Neural progenitor cell (in vitro differentiated cells): Measurements from ENCODE around the gene MID1IP1. TPM values are rescaled to one million over a fixed set of nuclear protein-coding genes. Genes with fewer than 3 reads are reported as not detected.

ENCODE experiments used
- DNase-seq: peaks from one replicate; pipeline ENCODE4 v3.0.0-alpha.2; 2016; ENCODE audit warnings: low spot score
- H2AFZ ChIP-seq: fragments of 200-600 bp; sonication (generic); replicated peaks from 2 replicates; pipeline ENCODE4 v1.6.1; 2016; ENCODE audit warnings: antibody characterized with exemption
- H3F3A ChIP-seq: fragments of 200-600 bp; sonication (generic); 2 replicates; pipeline ENCODE4 v1.6.1; 2016; ENCODE audit warnings: antibody characterized with exemption, low read depth
- H3K27ac ChIP-seq: fragments of 200-600 bp; sonication (generic); 2 replicates; pipeline ENCODE4 v1.5.1; 2016; ENCODE audit warnings: mild to moderate bottlenecking
- H3K27me3 ChIP-seq: fragments of 200-600 bp; sonication (generic); 2 replicates; pipeline ENCODE4 v1.6.1; 2016; ENCODE audit warnings: mild to moderate bottlenecking, moderate library complexity
- H3K36me3 ChIP-seq: fragments of 200-600 bp; sonication (generic); 2 replicates; pipeline ENCODE4 v1.5.1; 2016
- H3K4me1 ChIP-seq: fragments of 200-600 bp; sonication (generic); 2 replicates; pipeline ENCODE4 v1.6.1; 2016; ENCODE audit warnings: mixed run types
- H3K4me2 ChIP-seq: fragments of 200-600 bp; sonication (generic); 2 replicates; pipeline ENCODE4 v1.6.1; 2016
- H3K4me3 ChIP-seq: fragments of 200-600 bp; sonication (generic); 2 replicates; pipeline ENCODE4 v1.5.1; 2016
- H3K79me2 ChIP-seq: fragments of 200-600 bp; sonication (generic); 2 replicates; pipeline ENCODE4 v1.6.1; 2016; ENCODE audit warnings: low read depth
- H3K9ac ChIP-seq: fragments of 200-600 bp; sonication (generic); 2 replicates; pipeline ENCODE4 v1.6.1; 2016
- H3K9me3 ChIP-seq: fragments of 200-600 bp; sonication (generic); 2 replicates; pipeline ENCODE4 v1.5.1; 2016; ENCODE audit warnings: low read depth
- H4K20me1 ChIP-seq: fragments of 200-600 bp; sonication (generic); 2 replicates; pipeline ENCODE4 v1.6.1; 2016; ENCODE audit warnings: low read depth
- H3K27ac Mint-ChIP-seq: 3 replicates; pipeline ENCODE4 v1.8.0; 2021; ENCODE audit warnings: mixed read lengths
- H3K27me3 Mint-ChIP-seq: 2 replicates; pipeline ENCODE4 v1.8.0; 2022; ENCODE audit warnings: low read depth, mild to moderate bottlenecking, inconsistent platforms, moderate library complexity, mixed read lengths; ENCODE audit not compliant: insufficient read depth
- H3K36me3 Mint-ChIP-seq: 3 replicates; pipeline ENCODE4 v1.8.0; 2021; ENCODE audit warnings: mixed read lengths
- H3K4me1 Mint-ChIP-seq: 3 replicates; pipeline ENCODE4 v1.8.0; 2021; ENCODE audit warnings: mixed read lengths
- H3K4me3 Mint-ChIP-seq: 3 replicates; pipeline ENCODE4 v1.8.0; 2021; ENCODE audit warnings: mild to moderate bottlenecking, moderate library complexity, mixed read lengths
- H3K9me3 Mint-ChIP-seq: 3 replicates; pipeline ENCODE4 v1.8.0; 2020; ENCODE audit warnings: mixed read lengths
- EZH2 ChIP-seq: fragments of 200-600 bp; sonication (generic); IDR thresholded peaks from 2 replicates; pipeline ENCODE4 v1.6.1; 2017; ENCODE audit warnings: antibody characterized with exemption, mild to moderate bottlenecking, moderate library complexity
- EZH2phosphoT487 ChIP-seq: fragments of 200-600 bp; sonication (generic); IDR thresholded peaks from 2 replicates; pipeline ENCODE4 v1.6.1; 2017; ENCODE audit warnings: antibody characterized with exemption
- total RNA-seq: library from RNA; depleted of rRNA; stranded (reverse); fragments of >200 nt; gene quantifications from 2 replicates; pipeline ENCODE4 v1.2.3, GENCODE V29; 2015; ENCODE audit warnings: low replicate concordance
- TF ChIP-seq, protein P1 (sequence below): fragments of 200-600 bp; sonication (generic); IDR thresholded peaks from 2 replicates; pipeline ENCODE4 v1.5.1; 2017; ENCODE audit warnings: antibody characterized with exemption, mild to moderate bottlenecking

Gene MID1IP1
- total RNA-seq, 1 donor from 2014 or later: 25.2 TPM

DNA sequence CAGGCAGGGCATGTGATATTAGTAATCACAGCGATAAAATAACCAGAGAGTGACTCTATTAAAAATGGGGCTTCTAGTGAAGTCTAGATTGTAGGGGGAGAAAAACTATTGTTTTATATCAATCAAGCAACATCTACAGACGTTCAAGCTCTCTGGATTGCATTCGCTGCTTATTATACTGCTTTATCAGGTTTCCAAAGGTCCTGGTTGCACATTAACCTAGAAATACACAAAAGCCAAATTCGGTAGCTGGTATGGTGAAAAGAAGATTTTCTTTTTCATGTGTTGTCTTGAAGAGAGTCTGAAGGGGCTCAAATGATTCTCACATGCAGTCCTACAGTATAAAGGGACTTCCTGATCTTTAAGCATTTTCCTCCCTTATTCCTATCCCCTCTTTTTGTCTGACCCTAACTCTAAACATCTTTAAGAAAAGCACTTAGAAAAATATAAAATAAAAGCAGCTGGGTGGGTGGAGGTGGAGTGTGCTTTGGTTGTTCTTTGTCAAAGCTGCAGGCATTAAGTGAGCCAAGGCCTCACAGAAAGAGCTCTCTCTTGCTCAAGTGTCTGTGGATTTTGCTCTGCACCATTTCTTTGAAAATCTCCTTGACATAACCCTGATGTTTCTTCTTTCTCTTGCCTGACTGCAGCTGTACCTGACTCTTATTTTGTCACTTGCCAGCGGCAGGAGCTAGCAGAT lies 46.1 kb downstream of the MID1IP1 start:
- Histone ChIP-seq H3K9me3 (no peaks in the 10 kb centered on the region), H3K4me2 (no peak overlapping the region), H3K36me3 (no peaks in the 10 kb centered on the region), H3K4me3 (no peak overlapping the region), H3K27me3 (no peaks in the 10 kb centered on the region), H3K4me1 (no peaks in the 10 kb centered on the region), H3K9ac (no peak overlapping the region), H3F3A (no peaks in the 10 kb centered on the region), H2AFZ (no peak overlapping the region), H4K20me1 (no peaks in the 10 kb centered on the region), H3K27ac (no peak overlapping the region), H3K79me2 (no peaks in the 10 kb centered on the region)
- DNase-seq: no peak
- Mint-ChIP-seq H3K27me3 (no peaks in the 10 kb centered on the region), H3K4me3 (no peak overlapping the region), H3K36me3 (no peaks in the 10 kb centered on the region), H3K4me1 (peaks cover 7% of the 10 kb centered on the region), H3K27ac (no peak overlapping the region), H3K9me3 (peaks cover 2% of the 10 kb centered on the region)
- TF ChIP-seq, protein P1, sequence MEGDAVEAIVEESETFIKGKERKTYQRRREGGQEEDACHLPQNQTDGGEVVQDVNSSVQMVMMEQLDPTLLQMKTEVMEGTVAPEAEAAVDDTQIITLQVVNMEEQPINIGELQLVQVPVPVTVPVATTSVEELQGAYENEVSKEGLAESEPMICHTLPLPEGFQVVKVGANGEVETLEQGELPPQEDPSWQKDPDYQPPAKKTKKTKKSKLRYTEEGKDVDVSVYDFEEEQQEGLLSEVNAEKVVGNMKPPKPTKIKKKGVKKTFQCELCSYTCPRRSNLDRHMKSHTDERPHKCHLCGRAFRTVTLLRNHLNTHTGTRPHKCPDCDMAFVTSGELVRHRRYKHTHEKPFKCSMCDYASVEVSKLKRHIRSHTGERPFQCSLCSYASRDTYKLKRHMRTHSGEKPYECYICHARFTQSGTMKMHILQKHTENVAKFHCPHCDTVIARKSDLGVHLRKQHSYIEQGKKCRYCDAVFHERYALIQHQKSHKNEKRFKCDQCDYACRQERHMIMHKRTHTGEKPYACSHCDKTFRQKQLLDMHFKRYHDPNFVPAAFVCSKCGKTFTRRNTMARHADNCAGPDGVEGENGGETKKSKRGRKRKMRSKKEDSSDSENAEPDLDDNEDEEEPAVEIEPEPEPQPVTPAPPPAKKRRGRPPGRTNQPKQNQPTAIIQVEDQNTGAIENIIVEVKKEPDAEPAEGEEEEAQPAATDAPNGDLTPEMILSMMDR: no peak
- no peak for TF ChIP-seq EZH2

DNA sequence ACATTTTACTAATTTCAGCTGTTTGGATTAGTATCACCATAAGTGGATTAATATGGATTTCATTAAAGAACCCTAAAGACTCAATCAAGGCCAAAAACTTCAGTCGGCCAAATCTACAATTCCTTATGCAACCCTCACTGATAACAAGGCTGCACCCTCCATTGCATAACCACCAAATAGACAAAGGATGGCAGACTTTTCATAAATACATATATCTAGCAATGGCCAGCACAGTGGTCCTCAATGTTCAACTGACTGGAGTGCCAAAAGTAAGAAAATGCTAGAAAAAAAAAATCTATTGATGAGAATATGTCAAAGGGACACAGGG lies 46.6 kb downstream of the MID1IP1 start:
- Mint-ChIP-seq H3K36me3 (no peaks in the 10 kb centered on the region), H3K4me3 (no peak overlapping the region), H3K4me1 (peaks cover 7% of the 10 kb centered on the region), H3K27me3 (no peaks in the 10 kb centered on the region), H3K27ac (no peak overlapping the region), H3K9me3 (peaks cover 2% of the 10 kb centered on the region)
- no peak overlapping the region for H3K4me2 ChIP-seq
- no peaks in the 10 kb centered on the region for H4K20me1 ChIP-seq
- no peaks in the 10 kb centered on the region for H3K36me3 ChIP-seq
- no peak overlapping the region for H3K9ac ChIP-seq
- no peak overlapping the region for H3K27ac ChIP-seq
- H3F3A ChIP-seq: no peaks in the 10 kb centered on the region
- no peaks in the 10 kb centered on the region for H3K79me2 ChIP-seq
- DNase-seq: no peak
- H3K4me3 ChIP-seq: no peak overlapping the region
- TF ChIP-seq, protein P1: no peak
- no peak for TF ChIP-seq EZH2
- no peak for TF ChIP-seq EZH2phosphoT487
- H3K9me3 ChIP-seq: no peaks in the 10 kb centered on the region
- H3K27me3 ChIP-seq: no peaks in the 10 kb centered on the region
- no peak overlapping the region for H2AFZ ChIP-seq
- no peaks in the 10 kb centered on the region for H3K4me1 ChIP-seq

GRCh38 chrX:38848671-38849455 lies 47.6 kb downstream of the MID1IP1 start:
- Histone ChIP-seq H3K79me2 (no peaks in the 10 kb centered on the region), H3K4me2 (no peak overlapping the region), H3K4me1 (no peaks in the 10 kb centered on the region), H3F3A (no peaks in the 10 kb centered on the region), H3K27ac (no peak overlapping the region), H3K9me3 (no peaks in the 10 kb centered on the region), H4K20me1 (no peaks in the 10 kb centered on the region), H3K27me3 (no peaks in the 10 kb centered on the region), H2AFZ (no peak overlapping the region), H3K4me3 (no peak overlapping the region), H3K36me3 (no peaks in the 10 kb centered on the region), H3K9ac (no peak overlapping the region)
- Mint-ChIP-seq H3K36me3 (no peaks in the 10 kb centered on the region), H3K27ac (no peak overlapping the region), H3K4me1 (peaks cover 7% of the 10 kb centered on the region), H3K4me3 (no peak overlapping the region), H3K27me3 (peaks cover under 1% of the 10 kb centered on the region), H3K9me3 (peaks cover 2% of the 10 kb centered on the region)
- TF ChIP-seq EZH2 (no peak), EZH2phosphoT487 (no peak)
- TF ChIP-seq, protein P1: no peak
- no peak for DNase-seq
